HG02840 (cell line): ENCODE measurements around the gene TMEM190.
"Not testable (repeated sequence)": the region's sequence is repeated elsewhere in the genome, so short reads cannot be mapped to it uniquely, and the experiment has no call there.

ENCODE experiments used
- ATAC-seq: cut with Tn5 transposase; IDR thresholded peaks from one replicate; pipeline ENCODE4 v1.9.1; 2021; ENCODE audit warnings: mild to moderate bottlenecking, moderate library complexity, moderate number of reproducible peaks; ENCODE audit not compliant: unreplicated experiment, low FRiP score

The TMEM190 gene

DNA sequence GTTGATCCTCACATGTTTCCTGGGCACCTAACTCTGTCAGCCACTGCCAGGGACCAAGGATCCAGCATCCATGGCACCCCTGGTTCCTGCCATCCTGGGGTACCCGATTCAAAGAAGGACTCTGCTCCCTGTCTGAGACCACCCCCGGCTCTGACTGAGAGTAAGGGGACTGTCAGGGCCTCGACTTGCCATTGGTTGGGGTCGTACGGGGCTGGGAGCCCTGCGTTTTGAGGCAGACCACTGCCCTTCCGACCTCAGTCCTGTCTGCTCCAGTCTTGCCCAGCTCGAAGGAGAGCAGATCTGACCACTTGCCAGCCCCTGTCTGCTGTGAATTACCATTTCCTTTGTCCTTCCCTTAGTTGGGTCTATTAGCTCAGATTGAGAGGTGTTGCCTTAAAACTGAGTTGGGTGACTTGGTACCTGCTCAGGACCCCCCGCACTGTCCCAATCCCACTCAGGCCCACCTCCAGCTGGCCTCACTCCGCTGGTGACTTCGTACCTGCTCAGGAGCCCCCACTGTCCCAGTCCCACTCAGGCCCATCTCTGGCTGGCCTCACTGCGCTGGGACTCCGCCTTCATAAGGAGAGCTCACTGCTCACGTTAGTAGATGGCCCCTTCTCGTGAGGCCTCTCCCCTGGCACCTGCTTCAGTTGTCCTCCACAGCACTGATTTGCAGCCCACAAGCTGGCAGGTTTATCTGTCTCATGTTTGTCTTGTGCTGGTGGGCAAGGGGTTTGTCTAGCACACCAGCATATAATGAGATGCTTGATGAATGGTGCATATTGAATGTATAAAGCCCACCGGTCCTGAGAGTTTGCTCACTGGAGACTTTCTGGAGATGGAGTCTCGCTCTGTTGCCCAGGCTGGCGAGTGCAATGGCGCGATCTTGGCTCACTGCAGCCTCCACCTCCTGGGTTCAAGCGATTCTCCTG lies 13.0 kb downstream of the TMEM190 start:
- no peak for ATAC-seq

DNA sequence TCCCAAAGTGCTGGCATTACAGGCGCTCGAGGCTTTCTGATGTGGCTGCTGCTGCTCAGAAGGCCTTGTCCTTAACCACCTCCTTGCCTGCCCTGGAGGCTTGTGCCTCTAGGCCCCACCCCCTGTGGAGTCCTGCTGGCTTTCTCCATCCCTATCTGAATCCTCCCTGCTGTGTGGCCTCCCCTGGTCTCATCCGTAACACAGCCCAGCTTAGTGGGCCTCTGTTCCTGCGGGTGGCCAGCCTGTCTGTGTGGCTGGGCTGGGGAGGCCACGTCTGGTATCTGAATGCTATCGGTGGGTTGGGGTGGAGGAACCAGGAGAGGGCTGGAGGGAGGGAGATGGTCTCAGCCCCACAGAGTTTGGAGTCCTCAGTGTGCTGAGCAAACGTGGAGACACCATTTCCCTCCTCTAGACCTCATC lies 13.8 kb downstream of the TMEM190 start:
- no peak for ATAC-seq

DNA sequence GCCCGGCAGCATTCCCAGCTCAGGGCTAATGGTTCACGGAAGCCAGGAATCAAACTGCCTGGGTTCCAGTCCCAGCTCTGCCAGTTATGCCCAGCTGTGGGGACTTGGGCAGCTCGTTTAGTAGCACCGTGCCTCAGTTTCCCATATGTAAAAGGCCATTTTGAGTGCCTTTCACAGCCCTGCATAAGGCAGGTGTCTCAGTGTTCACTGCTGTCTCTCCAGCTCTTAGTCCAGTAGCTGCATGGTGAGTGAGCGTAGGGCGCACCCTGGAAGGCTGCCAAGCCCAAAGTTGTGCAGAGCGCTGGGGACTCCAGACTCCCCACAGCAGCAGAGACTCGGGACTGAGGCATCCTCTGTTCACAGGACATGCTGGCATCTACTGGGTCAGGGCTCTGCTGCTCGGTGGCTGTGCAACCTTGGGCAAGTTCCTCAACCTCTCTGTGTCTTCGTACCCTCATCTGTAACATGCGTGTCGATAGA lies 14.6 kb downstream of the TMEM190 start:
- no peak for ATAC-seq

DNA sequence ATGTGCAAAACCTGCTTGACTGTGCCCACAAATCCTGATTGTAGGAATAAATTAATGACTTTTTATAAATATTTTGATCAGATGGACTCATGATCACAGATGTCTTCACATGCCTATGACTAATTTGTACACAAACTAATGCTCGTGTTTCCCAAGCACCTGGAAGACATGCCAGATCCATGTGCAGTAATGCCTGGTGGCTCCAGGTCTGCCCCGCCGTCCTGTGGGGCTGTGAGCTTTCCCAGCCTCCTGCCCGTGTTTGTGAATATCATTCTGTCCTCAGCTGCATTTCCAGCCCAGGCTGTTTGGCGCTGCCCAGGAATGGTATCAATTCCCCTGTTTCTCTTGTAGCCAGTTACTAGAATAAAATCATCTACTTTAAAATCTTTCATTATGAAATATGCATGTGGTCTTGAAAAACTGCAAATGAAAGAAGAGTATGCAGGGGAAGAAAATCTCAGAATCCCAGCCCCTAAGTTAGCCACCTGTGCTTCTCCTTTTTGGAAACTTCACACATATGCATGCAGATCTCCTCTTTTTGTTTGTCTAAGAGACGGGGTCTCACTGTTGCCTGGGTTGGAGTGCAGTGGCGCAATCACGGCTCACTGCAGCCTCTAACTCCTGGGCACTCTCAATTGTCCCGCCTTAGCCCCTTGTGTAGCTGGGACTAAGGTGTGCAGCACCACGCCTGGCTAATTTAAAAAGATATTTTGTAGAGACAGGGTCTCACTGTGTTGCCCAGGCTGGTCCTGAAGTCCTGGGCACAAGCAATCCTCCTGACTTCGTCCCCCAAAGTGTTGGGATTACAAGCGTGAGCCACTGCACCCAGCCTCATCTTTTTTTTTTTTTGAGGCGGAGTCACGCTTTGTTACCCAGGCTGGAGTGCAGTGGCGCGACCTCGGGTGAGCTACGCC lies 15.3 kb downstream of the TMEM190 start:
- no peak for ATAC-seq

DNA sequence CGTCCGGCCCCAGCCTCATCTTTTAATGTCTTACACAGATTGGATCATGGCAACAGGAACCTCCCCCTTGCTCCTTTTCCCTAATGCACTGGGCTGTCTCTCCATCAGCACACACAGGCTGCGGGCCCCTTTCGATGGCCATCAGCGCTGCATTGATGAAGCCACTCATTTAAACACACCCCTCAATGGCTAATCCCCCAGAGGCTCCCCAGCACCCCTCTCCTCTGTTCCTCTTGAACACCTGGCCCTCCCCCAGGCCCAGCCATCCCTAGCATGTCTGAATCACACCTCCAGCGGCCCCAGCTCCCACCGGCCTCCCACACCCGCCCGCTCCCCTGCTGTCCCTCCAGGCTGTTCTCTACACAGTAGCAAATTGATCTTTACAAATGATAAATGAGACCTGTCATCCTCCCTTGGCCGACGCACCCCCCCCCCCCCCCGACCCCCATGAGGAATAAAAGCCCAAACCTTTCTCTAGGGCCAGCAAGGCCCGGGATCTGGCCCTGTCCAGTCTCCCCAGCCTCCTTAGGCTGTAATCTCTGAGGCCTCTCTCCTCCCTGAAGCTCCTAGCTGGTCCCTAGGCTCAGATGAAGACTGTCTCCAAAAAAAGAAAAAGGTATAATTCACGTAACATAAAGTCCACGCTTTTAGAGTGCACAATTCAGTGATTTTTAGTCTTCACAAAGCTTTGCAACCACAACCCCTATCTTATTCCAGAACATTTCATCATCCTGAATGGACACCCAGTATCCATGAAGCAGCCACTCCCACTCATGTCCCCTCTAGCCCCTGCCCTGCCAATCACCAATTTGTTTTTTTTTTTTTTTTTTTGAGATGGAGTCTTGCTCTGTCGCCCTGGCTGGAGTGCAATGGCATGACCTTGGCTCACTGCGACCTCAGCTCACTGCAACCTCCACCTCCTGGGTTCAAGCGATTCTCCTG lies 16.5 kb downstream of the TMEM190 start:
- no peak for ATAC-seq

- no peak for ATAC-seq
These were observed 21.7 kb downstream of the TMEM190 start for GRCh38 chr19:55398200-55398925.

GRCh38 chr19:55400281-55401087 lies 23.9 kb downstream of the TMEM190 start:
- no peak for ATAC-seq

DNA sequence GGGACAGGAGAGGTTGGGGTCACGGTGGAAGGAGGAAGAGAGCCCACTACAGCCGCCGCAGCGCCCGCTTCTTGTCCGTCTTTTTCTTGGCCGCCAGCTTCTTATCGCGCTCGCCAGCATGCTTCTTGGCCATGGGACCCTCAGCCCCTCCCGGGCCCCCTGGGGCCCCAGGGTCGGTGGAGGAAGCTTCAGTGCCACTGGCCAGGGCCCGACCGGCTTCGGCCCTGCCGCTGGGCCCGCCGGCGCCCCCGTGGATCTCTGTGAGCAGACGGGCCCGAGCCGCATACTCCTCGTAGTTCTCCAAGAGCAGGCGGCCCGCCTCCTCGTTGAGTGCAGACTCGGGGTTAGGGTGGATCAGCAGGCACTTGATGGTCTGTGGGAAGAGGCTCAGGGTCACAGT lies 24.8 kb downstream of the TMEM190 start:
- not testable (repeated sequence) for ATAC-seq

GRCh38 chr19:55402509-55402908 lies 25.9 kb downstream of the TMEM190 start:
- ATAC-seq, result no peak

DNA sequence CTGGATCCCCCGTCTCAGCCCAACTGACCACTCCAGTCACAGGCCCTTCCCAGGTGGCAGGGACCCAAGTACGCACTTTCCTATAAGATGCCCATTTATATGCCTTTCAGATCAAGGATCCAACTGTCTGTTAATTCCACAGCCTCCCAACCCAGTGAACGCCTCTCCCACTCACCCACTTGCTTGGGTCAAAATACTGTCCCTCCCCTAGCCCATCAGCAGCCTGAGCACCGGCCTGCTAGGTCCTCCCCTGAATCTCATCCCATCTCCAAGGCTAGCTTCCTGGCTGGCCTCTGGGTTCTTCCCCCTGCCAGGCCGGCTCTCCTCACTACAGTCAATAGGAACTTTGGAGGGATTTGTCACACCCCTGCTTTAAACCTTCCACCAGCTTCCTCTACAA lies 29.0 kb downstream of the TMEM190 start:
- no peak for ATAC-seq

- no peak for ATAC-seq
These were observed 29.6 kb downstream of the TMEM190 start for GRCh38 chr19:55406091-55406825.

- ATAC-seq, result no peak
These were observed 30.4 kb downstream of the TMEM190 start for GRCh38 chr19:55406826-55407549.

DNA sequence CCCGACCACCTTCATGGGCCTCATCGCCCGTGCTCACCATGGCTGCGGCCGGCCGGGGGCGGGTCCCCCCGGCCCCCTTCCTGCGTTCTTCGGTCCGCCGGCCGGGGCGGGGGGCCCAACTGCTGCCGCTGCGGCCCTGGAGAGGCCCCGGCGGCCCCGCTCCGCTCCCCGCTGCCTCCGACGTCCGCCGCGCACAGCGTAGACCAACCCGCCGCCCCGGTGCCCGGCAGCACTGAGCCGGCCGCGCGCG lies 30.8 kb downstream of the TMEM190 start, which contains the start of gene UBE2S:
Gene UBE2S (minus strand): TSS at position 239 of the 250 bp plus-strand sequence. CDS start 199 bp downstream, at position 40.
- peak; percentile 20 for ATAC-seq

- peak; percentile 82 for ATAC-seq
These were observed 31.3 kb downstream of the TMEM190 start for GRCh38 chr19:55407800-55408532.

DNA sequence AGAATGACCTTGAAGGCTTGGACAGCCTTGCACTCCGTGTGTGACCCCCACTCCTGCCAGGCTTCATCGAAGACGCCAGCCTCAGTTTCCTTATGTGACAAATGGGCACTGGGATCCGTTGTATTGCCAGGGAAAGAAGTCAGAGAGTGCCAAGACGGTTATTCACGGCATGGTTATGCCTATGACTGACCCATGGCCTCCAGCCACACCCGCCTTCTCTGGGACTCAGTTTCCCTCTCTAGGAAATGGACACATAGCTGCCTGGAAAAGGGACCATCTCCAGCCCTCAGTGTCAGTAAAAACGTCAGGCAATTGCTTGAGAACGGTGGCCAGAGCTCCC lies 31.9 kb downstream of the TMEM190 start:
- no peak for ATAC-seq

DNA sequence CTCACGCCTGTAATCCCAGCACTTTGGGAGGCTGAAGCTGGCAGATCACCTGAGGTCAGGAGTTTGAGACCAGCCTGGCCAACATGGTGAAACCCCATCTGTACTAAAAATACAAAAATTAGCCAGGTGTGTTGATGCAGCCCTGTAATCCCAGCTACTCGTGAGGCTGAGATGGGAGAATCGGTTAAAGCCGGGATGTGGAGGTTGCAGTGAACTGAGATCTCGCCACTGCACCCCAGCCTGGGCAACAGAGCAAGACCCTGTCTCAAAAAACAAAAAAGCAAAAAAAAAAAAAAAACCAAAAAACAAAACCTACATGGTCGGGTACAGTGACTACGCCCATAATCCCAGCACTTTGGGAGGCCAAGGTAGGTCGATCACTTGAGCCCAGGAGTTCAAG lies 32.6 kb downstream of the TMEM190 start:
- ATAC-seq, result not testable (repeated sequence)

- ATAC-seq, result no peak
These were observed 33.5 kb downstream of the TMEM190 start for GRCh38 chr19:55410168-55410567.
